ENCODE results near the gene PPARGC1A. TPM values are rescaled to one million over a fixed set of nuclear protein-coding genes. Genes with fewer than 3 reads are reported as not detected.
A peak's percentile ranks its signal among the peaks of the same experiment; 100 is the strongest.

The PPARGC1A gene
- total and polyA plus RNA-seq, 11 donors = 25.4 to 103 (median 83.3) TPM

- no peak overlapping the region for H3K4me3 ChIP-seq
- no peaks in the 10 kb centered on the region for H3K36me3 ChIP-seq
- no peaks in the 10 kb centered on the region for H3K27me3 ChIP-seq
- TF ChIP-seq CTCF (IDR thresholded peaks at IDR 0.05) (no peak), POLR2A (IDR thresholded peaks at IDR 0.05) (no peak)
- intact Hi-C loops (cut with DNase I) = no loop called here
- no peak for DNase-seq
- H3K9me3 ChIP-seq = peaks cover 0 to 4% (median 0%) of the 10 kb centered on the region in 12 donors
- WGBS, 4 donors = 79 to 84% (median 82%) methylated on average over 2 of the region's 2 CpGs
- ATAC-seq = no peak
- H3K27ac ChIP-seq = no peak overlapping the region
- H3K4me1 ChIP-seq = peaks cover 0 to 4% (median 0%) of the 10 kb centered on the region in 12 donors
Observed at GRCh38 chr4:23750125-23750524, 139.7 kb downstream of the PPARGC1A start.

- 48 to 60% (median 53%) methylated on average over 2 of the region's 2 CpGs for WGBS, 4 donors
- no peak for TF ChIP-seq POLR2A (IDR thresholded peaks at IDR 0.05)
- TF ChIP-seq CTCF (IDR thresholded peaks at IDR 0.05) = no peak
- ATAC-seq = peak in 1 of 4 donors; percentile 18
Observed at GRCh38 chr4:23747281-23747735, 142.5 kb downstream of the PPARGC1A start.

GRCh38 chr4:23746672-23747071 lies 143.2 kb downstream of the PPARGC1A start:
- TF ChIP-seq CTCF (IDR thresholded peaks at IDR 0.05) = no peak
- TF ChIP-seq POLR2A (IDR thresholded peaks at IDR 0.05) = no peak
- DNase-seq (no peak), ATAC-seq (no peak)
- Histone ChIP-seq H3K4me1 (peaks cover 0 to 4% (median 0%) of the 10 kb centered on the region in 12 donors), H3K4me3 (no peak overlapping the region), H3K27me3 (no peaks in the 10 kb centered on the region), H3K36me3 (no peaks in the 10 kb centered on the region), H3K27ac (no peak overlapping the region), H3K9me3 (peaks cover 0 to 4% (median 0%) of the 10 kb centered on the region in 12 donors)
- 55 to 80% (median 63%) methylated on average over 2 of the region's 2 CpGs for WGBS, 4 donors
- intact Hi-C loops (cut with DNase I) = no loop called here

More at GRCh38 chr4:23747281-23747735, 142.5 kb downstream of the PPARGC1A start:
- Histone ChIP-seq H3K4me3 (no peak overlapping the region), H3K9me3 (peaks cover 0 to 4% (median 0%) of the 10 kb centered on the region in 12 donors), H3K4me1 (peaks cover 0 to 4% (median 0%) of the 10 kb centered on the region in 12 donors), H3K36me3 (no peaks in the 10 kb centered on the region), H3K27me3 (no peaks in the 10 kb centered on the region), H3K27ac (no peak overlapping the region)
- intact Hi-C loops (cut with DNase I) = no loop called here
- DNase-seq = no peak

- intact Hi-C loops (cut with DNase I) = no loop called here
- ATAC-seq (no peak), DNase-seq (no peak)
- Histone ChIP-seq H3K4me3 (no peak overlapping the region), H3K36me3 (no peaks in the 10 kb centered on the region), H3K27me3 (no peaks in the 10 kb centered on the region), H3K4me1 (peaks cover 0 to 4% (median 0%) of the 10 kb centered on the region in 12 donors), H3K9me3 (peaks cover 0 to 4% (median 0%) of the 10 kb centered on the region in 12 donors), H3K27ac (no peak overlapping the region)
- 70 to 78% (median 76%) methylated on average over 3 of the region's 3 CpGs for WGBS, 4 donors
- TF ChIP-seq POLR2A (IDR thresholded peaks at IDR 0.05) (no peak), CTCF (IDR thresholded peaks at IDR 0.05) (no peak)
Observed at GRCh38 chr4:23746027-23746426, 143.8 kb downstream of the PPARGC1A start.

All from heart left ventricle (tissue), 16 donors.